Breast epithelium (tissue), 3 donors: ENCODE data around the gene TRAF3.

Experiments
- CTCF ChIP-seq, 3 donors: fragments of 450-650 bp; IDR thresholded peaks; one replicate each; pipeline ENCODE4 v1.5.1; 2016 to 2017; ENCODE audit warnings: antibody characterized with exemption in 3 of 3, mild to moderate bottlenecking in 3 of 3, moderate library complexity in 3 of 3
- POLR2AphosphoS5 ChIP-seq, 3 donors: sonication (generic); formaldehyde crosslinking; IDR thresholded peaks; one replicate each; pipeline ENCODE4 v1.6.1; 2017; ENCODE audit warnings: antibody characterized with exemption in 3 of 3

DNA sequence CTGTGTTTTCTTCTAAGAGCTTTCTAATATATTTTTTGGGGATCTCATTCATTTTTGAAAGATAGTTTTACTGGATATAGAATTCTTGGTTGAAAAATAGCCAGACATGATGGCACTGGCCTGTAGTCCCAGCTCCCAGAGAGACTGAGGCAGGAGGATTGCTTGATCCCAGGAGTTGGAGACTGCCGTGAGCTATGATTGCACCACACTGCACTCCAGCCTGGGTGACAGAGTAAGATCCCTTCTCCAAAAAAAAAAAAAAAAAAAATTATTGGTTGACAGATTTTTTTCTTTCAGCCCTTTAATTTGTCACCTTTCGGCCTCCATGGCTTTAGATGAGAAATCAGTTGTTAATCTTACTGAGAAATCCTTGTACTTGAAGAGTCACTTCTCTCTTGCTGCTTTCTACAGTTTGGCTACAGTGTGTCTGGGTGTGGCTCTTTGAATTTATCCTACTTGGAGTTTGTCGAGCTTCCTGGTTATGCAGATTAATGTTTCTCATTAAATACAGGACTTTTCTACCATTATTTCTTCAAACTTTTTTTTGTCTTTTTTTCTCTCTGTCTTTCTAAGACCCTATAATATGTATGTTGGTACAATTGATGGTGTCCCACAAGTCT lies 85.0 kb downstream of the TRAF3 start:
- TF ChIP-seq POLR2AphosphoS5 (IDR thresholded peaks at IDR 0.05), result no peak
- no peak for TF ChIP-seq CTCF (IDR thresholded peaks at IDR 0.05)
